GM21360 (cell line): ENCODE measurements around the gene CHURC1.
"Not testable (repeated sequence)": the region's sequence is repeated elsewhere in the genome, so short reads cannot be mapped to it uniquely, and the experiment has no call there.

Source experiments
- ATAC-seq: cut with Tn5 transposase; IDR thresholded peaks from one replicate; pipeline ENCODE4 v1.9.1; 2021; ENCODE audit warnings: mild to moderate bottlenecking, moderate library complexity; ENCODE audit not compliant: unreplicated experiment

Gene CHURC1

GRCh38 chr14:64906022-64906421, 8.2 kb upstream of the CHURC1 start:
- ATAC-seq, result no peak

DNA sequence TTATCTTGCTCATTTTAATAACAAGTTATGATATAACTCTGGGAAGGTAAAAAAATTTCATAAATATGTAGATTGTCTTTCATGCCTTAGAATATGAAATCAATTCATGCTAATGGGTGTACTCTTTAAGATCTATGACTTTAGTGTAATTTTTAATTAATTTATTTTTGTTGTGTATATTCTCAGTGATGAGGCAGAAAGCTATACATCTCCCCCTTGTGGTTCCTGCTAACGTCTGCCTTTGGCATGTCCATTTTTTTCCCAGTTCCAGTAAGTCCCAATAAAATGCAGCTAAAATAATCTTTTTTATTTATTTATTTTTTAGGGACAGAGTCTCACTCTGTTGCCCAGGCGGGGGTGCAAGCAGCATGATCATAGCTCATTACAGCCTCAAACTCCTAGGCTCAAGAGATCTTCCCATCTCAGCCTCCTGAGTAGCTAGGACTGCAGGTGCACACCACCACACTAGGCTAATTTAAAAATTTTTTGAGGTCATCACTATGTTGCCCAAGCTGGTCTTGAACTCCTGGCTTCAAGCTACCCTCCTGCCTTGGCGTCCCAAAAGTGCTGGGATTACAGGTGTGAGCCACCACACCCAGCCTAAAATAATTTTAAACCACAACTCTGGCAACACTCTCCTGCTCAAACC, 3.3 kb upstream of the CHURC1 start:
- ATAC-seq, result no peak

DNA sequence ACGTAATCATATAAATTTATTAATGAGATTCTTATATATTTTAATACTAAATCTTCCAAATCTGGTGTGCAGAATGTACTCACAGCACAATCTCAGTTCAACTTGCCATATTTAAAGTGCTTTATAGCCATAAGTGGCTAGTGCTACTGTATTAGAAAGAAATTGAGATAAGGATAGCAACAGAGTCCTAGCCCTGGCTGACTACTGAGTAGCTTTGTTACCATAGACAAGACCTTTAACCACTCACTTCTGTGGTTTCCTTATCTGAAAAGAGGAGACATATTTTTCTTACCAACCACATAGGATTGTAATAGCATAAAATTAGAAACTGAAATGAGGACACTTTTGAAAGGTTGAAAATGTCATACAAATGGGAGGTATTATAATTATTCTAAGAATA, 2.0 kb upstream of the CHURC1 start:
- ATAC-seq, result no peak

- not testable (repeated sequence) for ATAC-seq
These were observed 778 bp upstream of the CHURC1 start for GRCh38 chr14:64913477-64913876.

GRCh38 chr14:64915029-64915424, 772 bp downstream of the CHURC1 start:
- ATAC-seq, result no peak

DNA sequence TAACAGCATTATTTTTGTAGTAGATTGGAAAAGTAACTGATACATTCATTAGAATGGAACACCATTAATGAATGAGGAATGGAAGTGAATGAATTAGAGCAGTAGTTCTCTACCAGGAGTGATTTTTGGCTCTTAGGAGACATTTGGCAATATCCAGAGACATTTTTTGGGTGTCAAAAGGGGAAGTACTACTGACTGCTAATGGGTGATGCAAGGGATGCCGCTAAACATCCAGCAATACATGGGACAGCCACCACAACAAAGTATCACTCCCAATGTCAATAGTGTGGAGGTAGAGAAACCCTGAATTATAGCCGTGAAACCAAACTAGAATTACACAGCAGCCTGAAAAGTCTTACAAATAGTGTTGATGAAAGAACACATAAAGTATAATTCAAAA, 1.5 kb downstream of the CHURC1 start:
- no peak for ATAC-seq

DNA sequence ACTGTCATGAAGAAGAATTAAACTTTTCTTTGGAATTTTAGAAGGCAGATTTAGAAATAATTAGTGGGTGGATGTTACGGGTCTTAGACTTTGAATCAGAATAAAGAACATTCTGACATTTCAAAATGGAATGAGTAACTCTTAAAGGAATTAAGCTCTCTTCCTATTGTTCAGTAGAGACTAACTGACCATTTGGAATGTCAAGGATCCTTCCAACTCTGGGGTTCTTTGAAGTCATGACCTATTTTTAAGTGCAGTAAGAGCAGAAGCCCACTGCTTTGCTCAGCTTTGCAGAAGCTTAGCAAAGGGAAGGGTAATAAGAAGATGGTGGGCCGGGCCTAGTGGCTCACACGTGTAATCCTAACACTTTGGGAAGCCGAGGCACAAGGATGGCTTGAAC, 4.0 kb downstream of the CHURC1 start:
- no peak for ATAC-seq

DNA sequence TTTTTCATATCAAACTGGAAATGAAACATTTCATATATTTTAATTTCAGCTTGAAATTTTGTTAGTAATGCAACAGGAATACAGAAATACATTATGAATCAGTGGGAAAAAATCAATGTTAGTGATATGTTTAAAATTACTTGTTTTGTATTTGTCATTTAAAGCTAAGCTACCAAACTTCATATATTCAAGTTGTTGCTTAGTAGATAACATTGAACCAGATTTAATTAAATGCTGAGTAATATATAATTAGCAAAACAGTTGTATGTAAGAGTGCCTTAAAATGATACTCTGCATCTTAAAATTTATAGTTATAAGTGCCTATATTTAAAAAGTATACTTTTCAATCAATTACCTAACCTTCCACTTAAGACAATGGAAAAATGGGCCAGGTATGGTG, 5.0 kb downstream of the CHURC1 start:
- ATAC-seq, result no peak

- no peak for ATAC-seq
These were observed 5.4 kb downstream of the CHURC1 start for GRCh38 chr14:64919618-64920017.

GRCh38 chr14:64920465-64920864, 6.2 kb downstream of the CHURC1 start:
- no peak for ATAC-seq

GRCh38 chr14:64923015-64923414, 8.8 kb downstream of the CHURC1 start:
- ATAC-seq, result no peak

- ATAC-seq, result no peak
These were observed 12.2 kb downstream of the CHURC1 start for GRCh38 chr14:64926398-64926995.

- no peak for ATAC-seq
These were observed 12.8 kb downstream of the CHURC1 start for GRCh38 chr14:64927031-64927430.

DNA sequence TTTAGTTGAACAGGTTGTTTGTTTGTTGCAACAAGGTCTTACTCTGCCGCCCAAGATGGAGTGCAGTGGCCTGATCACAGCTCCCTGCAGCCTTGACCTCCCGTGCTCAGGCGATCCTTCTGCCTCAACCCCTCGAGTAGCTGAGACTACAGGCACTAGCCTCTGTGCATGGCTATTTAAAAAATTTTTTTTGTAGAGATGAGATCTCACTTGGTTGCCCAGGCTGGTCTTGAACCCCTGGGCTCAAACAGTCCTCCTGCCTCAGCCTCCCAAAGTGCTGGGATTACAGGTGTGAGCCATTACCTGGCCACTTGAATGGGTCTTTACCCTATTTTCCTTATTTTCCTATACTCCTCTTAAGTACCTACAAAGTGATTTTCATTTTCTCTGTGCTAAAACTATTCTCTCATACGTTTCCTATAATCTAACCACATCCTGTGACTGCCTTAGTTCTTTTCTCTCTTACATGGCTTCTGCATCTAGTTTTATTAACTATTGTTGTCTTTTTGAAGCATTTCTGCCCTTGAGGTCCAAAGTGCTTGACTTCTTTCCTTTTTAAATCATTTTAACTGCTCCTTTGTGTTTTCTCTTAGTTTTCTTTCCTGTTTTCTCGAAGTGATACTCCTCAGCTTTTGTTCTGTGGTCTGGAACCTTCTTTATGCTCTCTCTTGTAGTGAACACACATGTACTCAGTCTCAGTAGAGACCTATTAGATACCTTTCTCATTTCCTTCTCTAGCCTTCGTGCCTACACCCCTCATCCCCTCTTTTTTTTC, 14.2 kb downstream of the CHURC1 start:
- no peak for ATAC-seq

DNA sequence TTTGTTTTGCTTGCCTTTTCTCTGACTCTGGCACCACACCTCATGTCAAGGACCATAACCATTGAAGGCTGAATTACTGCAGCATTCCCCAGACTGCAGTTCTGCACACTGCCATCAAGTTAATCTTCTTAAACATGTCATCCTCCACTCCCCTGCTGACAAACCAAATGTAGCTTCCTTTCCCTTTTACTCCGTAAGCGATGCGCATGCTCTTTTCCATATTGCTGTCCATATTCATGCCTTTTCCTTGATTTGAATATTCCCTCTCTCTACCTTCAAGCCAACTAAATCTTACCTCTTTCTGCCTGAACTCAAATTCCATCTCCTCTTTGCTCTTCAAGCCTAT, 14.7 kb downstream of the CHURC1 start:
- no peak for ATAC-seq

GRCh38 chr14:64930085-64930843, 16.0 kb downstream of the CHURC1 start:
- ATAC-seq, result no peak

DNA sequence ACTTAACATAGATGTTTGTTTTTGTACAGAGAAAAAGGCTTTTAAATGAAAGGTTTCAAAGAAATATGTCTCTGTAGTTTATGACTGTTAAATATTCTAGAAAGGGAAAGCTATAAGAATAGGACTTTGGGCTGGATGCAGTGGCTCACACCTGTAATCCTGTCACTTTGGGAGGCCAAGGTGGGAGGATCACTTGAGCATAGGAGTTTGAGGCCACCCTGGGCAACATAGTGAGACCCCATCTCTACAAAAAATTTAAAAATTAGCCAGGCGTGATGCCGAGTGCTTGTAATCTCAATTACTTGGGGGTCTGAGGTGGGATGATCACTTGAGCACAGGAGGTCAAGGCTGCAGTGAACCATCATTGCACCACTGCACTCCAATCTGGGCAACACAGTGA, 16.9 kb downstream of the CHURC1 start:
- ATAC-seq, result no peak

- ATAC-seq, result no peak
These were observed 18.0 kb downstream of the CHURC1 start for GRCh38 chr14:64932231-64932630.

- no peak for ATAC-seq
These were observed 20.2 kb downstream of the CHURC1 start for GRCh38 chr14:64934338-64934929.

- ATAC-seq, result no peak
These were observed 21.3 kb downstream of the CHURC1 start for GRCh38 chr14:64935508-64935907.

DNA sequence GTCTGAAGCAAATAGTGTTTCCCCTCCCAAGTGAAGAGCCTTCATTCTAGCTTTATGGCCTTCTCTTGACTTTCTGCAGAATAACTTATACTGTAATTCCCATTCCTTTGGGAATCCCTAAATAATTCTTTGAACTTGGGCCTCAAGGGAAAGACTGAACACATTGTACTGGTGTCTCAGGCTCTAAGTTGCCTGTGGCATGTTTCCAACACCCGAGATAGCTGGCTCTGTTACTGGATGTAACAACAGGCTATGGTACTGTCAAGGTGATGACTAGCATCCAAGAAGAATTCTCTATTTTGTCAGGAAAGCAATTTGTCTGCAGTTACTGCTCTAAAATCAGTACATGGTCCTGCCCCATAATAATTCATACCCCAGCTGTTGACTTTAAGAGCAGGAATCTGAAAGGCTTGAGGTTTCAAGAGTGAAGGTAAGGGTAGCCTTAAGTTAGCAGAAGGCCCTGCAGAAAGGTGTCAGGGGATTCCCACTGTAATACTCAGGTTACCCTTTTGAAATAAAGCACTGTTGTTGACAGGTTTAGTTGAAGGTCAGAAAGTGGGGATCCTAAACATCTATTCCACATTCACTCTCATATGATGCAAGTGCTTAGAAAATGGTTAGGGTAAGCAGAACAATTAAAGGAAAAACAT, 23.0 kb downstream of the CHURC1 start:
- no peak for ATAC-seq
